Panc1 (cell line): Measurements from ENCODE around the gene STYXL1. TPM values are rescaled to one million over a fixed set of nuclear protein-coding genes. Genes with fewer than 3 reads are reported as not detected.
"Not testable (repeated sequence)": the region's sequence is repeated elsewhere in the genome, so short reads cannot be mapped to it uniquely, and the experiment has no call there.

Source experiments
- ATAC-seq: fragments of 200-7000 bp; cut with Tn5 transposase; 2 replicates; pipeline ENCODE4 v1.9.1; 2020; ENCODE audit warnings: mild to moderate bottlenecking, moderate library complexity
- BruUV-seq: library from RNA; stranded (reverse); fragments of 400-500 nt; replicated peaks from 2 replicates; lab custom pipeline; 2021; lab: Mats Ljungman, UMichigan
- CTCF ChIA-PET: fragments of 300-600 bp; sonication (Branson Sonifier 250); formaldehyde crosslinking; loops from one replicate; lab custom pipeline; 2022; ENCODE audit warnings: antibody characterized with exemption; lab: Charles Lee
- POLR2A ChIA-PET: fragments of 300-600 bp; sonication (Branson Sonifier 250); formaldehyde crosslinking; loops from one replicate; lab custom pipeline; 2022; ENCODE audit warnings: antibody characterized with exemption; lab: Charles Lee
- DNase-seq: peaks from one replicate; pipeline ENCODE4 v3.0.0-alpha.2; 2010; ENCODE audit warnings: low read depth, low spot score
- H3K27ac ChIP-seq: 2 replicates; pipeline ENCODE4 v1.5.1; 2011; ENCODE audit warnings: mild to moderate bottlenecking, low read length, inconsistent platforms
- H3K27me3 ChIP-seq: fragments of 200-500 bp; sonication (Bioruptor generic); 2 replicates; pipeline ENCODE4 v1.6.0; 2014; ENCODE audit warnings: low read length, inconsistent platforms; ENCODE audit not compliant: control insufficient read depth, insufficient read depth
- H3K36me3 ChIP-seq: fragments of 200-500 bp; sonication (Bioruptor generic); 2 replicates; pipeline ENCODE4 v1.5.1; 2014; ENCODE audit warnings: inconsistent platforms, mild to moderate bottlenecking, low read length, moderate library complexity; ENCODE audit not compliant: control insufficient read depth, insufficient read depth
- H3K4me1 ChIP-seq: 2 replicates; pipeline ENCODE4 v1.5.1; 2011; ENCODE audit warnings: inconsistent platforms, mild to moderate bottlenecking, low read length, moderate library complexity; ENCODE audit not compliant: control insufficient read depth, insufficient read depth
- H3K4me3 ChIP-seq, 2 experiments: 2 replicates each; pipeline ENCODE4 v1.5.1; 2011 to 2012; ENCODE audit warnings: low read depth in 2 of 2, low read length in 2 of 2, mild to moderate bottlenecking in 2 of 2, inconsistent platforms in 1 of 2, moderate library complexity in 1 of 2
- H3K9me3 ChIP-seq: fragments of 200-500 bp; sonication (Bioruptor generic); 2 replicates; pipeline ENCODE4 v1.5.1; 2014; ENCODE audit warnings: low read depth, mild to moderate bottlenecking, inconsistent platforms, low read length, moderate library complexity; ENCODE audit not compliant: control insufficient read depth, insufficient read depth
- POLR2AphosphoS5 ChIP-seq: IDR thresholded peaks from 2 replicates; pipeline ENCODE4 v1.6.1; 2012; ENCODE audit warnings: mild to moderate bottlenecking, low read depth, low read length, moderate library complexity
- SIN3A ChIP-seq: IDR thresholded peaks from 2 replicates; pipeline ENCODE4 v1.6.1; 2012; ENCODE audit warnings: low read depth, mild to moderate bottlenecking, low read length, moderate library complexity, borderline replicate concordance; ENCODE audit not compliant: insufficient read depth
- TCF7L2 ChIP-seq: IDR thresholded peaks from 2 replicates; pipeline ENCODE4 v1.6.1; 2011; ENCODE audit warnings: mild to moderate bottlenecking, low read depth, low read length, inconsistent platforms
- in situ Hi-C: cut with HindIII; loops from 2 replicates; pipeline ENCODE4 v1.10.0; 2016; ENCODE audit warnings: low sequenced_read_pairs, low pct_unique_long_range_greater_than_20kb
- intact Hi-C: fragments of 100-400 bp; cut with micrococcal nuclease; formaldehyde crosslinking; loops from one replicate; pipeline ENCODE4 v1.10.0; 2022; ENCODE audit not compliant: unreplicated experiment
- total RNA-seq: library from RNA; stranded (reverse); gene quantifications from one replicate; pipeline ENCODE4 v1.2.1, GENCODE V29; 2021; ENCODE audit not compliant: unreplicated experiment
- TF ChIP-seq, protein P1 (sequence below): fragments of 450-650 bp; IDR thresholded peaks from 2 replicates; pipeline ENCODE4 v1.5.1; 2017; ENCODE audit warnings: mild to moderate bottlenecking
- TF ChIP-seq, protein P2 (sequence below), 2 experiments: IDR thresholded peaks; 2 replicates each; pipeline ENCODE4 v1.6.1; 2011 to 2012; ENCODE audit warnings: low read depth in 2 of 2, control low read depth in 1 of 2, low read length in 1 of 2, mild to moderate bottlenecking in 1 of 2, moderate library complexity in 1 of 2; ENCODE audit not compliant: insufficient read depth in 1 of 2

The STYXL1 gene
- total RNA-seq, 1 experiment from 2014 or later, result 57.6 TPM

DNA sequence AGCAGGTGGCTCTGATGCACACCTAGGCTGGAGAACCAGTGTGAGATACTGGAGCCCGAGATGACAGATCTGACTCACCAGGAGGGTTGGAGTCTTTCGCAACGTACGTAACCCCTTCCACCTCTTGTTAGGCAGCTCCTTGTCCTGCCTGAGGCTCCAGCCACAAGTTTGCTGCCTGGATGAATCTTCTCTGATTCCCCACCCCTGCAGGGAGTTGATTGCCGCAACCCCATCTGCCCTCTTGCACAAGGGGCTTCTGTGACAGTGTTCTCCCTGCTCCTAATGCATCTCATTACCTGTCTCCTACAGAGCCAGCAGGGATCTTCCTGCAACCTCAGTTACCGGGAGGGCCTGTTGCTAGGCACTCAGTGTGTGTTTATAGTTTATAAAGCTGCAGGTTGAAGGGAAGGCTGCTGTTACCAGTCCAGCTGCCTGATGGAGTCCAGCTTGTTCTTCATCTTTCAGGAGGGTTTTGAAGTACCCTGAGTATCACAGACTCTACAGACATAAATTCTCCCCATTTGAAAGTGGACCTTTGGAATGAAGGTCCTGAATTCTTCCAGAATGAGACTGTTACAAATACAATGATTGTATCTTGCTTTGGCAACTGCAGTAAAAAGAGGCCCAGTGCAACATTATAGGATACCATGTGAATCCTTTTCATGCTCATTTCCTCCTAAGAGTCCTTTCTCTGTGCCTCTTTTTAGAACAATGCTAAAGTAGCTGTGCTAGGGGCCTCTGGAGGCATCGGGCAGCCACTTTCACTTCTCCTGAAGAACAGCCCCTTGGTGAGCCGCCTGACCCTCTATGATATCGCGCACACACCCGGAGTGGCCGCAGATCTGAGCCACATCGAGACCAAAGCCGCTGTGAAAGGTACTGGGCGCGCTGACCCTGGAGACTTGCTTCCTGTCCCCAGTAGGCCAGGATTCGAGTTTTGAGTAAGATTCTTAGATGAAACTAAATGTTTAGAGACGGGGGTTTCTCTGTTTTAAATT is 6.6 kb upstream of the STYXL1 start:
- no peak for DNase-seq
- POLR2A ChIA-PET, result interaction anchor here (0.6 kb wide), 1 partner anchor 163 kb away, joined by 3 read pairs; no protein-coding TSS in a partner anchor
- TF ChIP-seq SIN3A (no peak), POLR2AphosphoS5 (0 out of 2 replicates have a peak, but pooled peaks have one; percentile 23)
- CTCF ChIA-PET, result no interaction called here
- no peaks in the 10 kb centered on the region for H3K9me3 ChIP-seq
- H3K4me3 ChIP-seq, result no peak overlapping the region
- BruUV-seq, result no TSS peak
- in situ Hi-C loops, result no loop called here
- ATAC-seq, result 0 out of 2 replicates have a peak, but pooled peaks have one; percentile 24
- peaks cover 23% of the 10 kb centered on the region for H3K36me3 ChIP-seq
- H3K27me3 ChIP-seq, result no peaks in the 10 kb centered on the region
- H3K27ac ChIP-seq, result no peak overlapping the region
- H3K4me1 ChIP-seq, result peaks cover 11% of the 10 kb centered on the region; the same call in 1 of the 2 replicates
- intact Hi-C loops, result no loop called here

DNA sequence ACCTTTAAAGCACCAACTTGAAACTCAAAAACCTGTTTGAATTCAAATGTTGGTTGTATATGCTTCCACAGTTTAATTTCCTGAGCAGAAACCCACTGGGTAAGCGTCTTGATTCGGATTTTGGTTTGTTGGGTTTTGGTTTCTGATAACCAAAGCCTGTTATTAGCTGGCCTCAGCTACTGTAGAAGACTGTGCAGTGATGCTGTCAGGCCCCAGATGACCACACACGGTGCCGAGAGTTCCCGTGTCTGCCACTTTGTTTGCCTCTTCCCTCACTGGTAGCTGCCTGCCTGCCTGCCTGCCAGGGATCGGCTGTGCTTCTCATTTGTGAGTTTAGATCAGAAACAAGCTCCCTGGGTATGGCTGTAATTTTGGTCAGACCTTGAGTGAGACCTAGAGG is 5.7 kb upstream of the STYXL1 start:
- Histone ChIP-seq H3K9me3 (no peaks in the 10 kb centered on the region), H3K27ac (no peak overlapping the region), H3K4me1 (peaks cover 16% of the 10 kb centered on the region; the same call in 1 of the 2 replicates), H3K27me3 (no peaks in the 10 kb centered on the region), H3K4me3 (no peak overlapping the region), H3K36me3 (peaks cover 16% of the 10 kb centered on the region)
- ATAC-seq (0 out of 2 replicates have a peak, but pooled peaks have one; percentile 21), DNase-seq (no peak)
- POLR2A ChIA-PET, result no interaction called here
- in situ Hi-C loops (no loop called here), intact Hi-C loops (no loop called here)
- TF ChIP-seq, protein P1, sequence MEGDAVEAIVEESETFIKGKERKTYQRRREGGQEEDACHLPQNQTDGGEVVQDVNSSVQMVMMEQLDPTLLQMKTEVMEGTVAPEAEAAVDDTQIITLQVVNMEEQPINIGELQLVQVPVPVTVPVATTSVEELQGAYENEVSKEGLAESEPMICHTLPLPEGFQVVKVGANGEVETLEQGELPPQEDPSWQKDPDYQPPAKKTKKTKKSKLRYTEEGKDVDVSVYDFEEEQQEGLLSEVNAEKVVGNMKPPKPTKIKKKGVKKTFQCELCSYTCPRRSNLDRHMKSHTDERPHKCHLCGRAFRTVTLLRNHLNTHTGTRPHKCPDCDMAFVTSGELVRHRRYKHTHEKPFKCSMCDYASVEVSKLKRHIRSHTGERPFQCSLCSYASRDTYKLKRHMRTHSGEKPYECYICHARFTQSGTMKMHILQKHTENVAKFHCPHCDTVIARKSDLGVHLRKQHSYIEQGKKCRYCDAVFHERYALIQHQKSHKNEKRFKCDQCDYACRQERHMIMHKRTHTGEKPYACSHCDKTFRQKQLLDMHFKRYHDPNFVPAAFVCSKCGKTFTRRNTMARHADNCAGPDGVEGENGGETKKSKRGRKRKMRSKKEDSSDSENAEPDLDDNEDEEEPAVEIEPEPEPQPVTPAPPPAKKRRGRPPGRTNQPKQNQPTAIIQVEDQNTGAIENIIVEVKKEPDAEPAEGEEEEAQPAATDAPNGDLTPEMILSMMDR, result no peak
- TF ChIP-seq, protein P2, sequence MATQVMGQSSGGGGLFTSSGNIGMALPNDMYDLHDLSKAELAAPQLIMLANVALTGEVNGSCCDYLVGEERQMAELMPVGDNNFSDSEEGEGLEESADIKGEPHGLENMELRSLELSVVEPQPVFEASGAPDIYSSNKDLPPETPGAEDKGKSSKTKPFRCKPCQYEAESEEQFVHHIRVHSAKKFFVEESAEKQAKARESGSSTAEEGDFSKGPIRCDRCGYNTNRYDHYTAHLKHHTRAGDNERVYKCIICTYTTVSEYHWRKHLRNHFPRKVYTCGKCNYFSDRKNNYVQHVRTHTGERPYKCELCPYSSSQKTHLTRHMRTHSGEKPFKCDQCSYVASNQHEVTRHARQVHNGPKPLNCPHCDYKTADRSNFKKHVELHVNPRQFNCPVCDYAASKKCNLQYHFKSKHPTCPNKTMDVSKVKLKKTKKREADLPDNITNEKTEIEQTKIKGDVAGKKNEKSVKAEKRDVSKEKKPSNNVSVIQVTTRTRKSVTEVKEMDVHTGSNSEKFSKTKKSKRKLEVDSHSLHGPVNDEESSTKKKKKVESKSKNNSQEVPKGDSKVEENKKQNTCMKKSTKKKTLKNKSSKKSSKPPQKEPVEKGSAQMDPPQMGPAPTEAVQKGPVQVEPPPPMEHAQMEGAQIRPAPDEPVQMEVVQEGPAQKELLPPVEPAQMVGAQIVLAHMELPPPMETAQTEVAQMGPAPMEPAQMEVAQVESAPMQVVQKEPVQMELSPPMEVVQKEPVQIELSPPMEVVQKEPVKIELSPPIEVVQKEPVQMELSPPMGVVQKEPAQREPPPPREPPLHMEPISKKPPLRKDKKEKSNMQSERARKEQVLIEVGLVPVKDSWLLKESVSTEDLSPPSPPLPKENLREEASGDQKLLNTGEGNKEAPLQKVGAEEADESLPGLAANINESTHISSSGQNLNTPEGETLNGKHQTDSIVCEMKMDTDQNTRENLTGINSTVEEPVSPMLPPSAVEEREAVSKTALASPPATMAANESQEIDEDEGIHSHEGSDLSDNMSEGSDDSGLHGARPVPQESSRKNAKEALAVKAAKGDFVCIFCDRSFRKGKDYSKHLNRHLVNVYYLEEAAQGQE (IDR thresholded peaks at IDR 0.05; ENCODE audit: insufficient read depth in 1 of 2, low read depth in 2 of 2, low read length in 1 of 2), result no peak
- TF ChIP-seq SIN3A (no peak), TCF7L2 (no peak), POLR2AphosphoS5 (no peak)
- CTCF ChIA-PET, result no interaction called here
- no TSS peak for BruUV-seq

DNA sequence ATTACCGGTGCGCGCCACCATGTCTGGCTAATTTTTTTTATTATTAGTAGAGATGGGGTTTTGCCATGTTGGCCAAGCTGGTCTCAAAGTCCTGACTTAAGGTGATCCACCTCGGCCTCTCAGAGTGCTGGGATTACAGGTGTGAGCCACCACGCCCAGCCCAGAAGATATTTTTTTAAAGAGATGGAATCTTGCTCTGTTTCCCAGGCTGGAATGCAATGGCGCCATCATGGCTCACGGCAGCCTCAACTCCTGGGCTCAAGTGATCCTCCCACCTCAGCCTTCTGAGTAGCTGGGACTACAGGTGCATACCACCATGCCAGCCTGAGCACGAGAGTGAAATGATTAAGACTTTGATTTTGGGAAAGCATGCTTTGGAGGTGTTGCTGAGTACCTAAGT is 4.9 kb upstream of the STYXL1 start:
- H3K4me3 ChIP-seq, in situ Hi-C loops, intact Hi-C loops, H3K27ac ChIP-seq, H3K36me3 ChIP-seq, BruUV-seq, H3K27me3 ChIP-seq, H3K9me3 ChIP-seq, DNase-seq, ATAC-seq, POLR2A ChIA-PET, CTCF ChIA-PET: not testable (repeated sequence)
- H3K4me1 ChIP-seq, result peaks cover 16% of the 10 kb centered on the region; the same call in 1 of the 2 replicates
